HEK293 (cell line): ENCODE data around the gene ZNF335.

Source experiments
- CTCF ChIA-PET: fragments of 350-600 bp; formaldehyde crosslinking; extraction: SDS; loops from one replicate; lab custom pipeline; 2021; ENCODE audit warnings: antibody characterized with exemption; lab: Yijun Ruan, JAX
- POLR2A ChIA-PET: fragments of 300-600 bp; formaldehyde crosslinking; extraction: SDS; loops from one replicate; lab custom pipeline; 2020; ENCODE audit warnings: antibody characterized with exemption, inconsistent platforms; lab: Yijun Ruan, JAX
- H3K27ac ChIP-seq: fragments of 200-500 bp; sonication (Bioruptor generic); 2 replicates; pipeline ENCODE4 v1.5.1; 2014; ENCODE audit warnings: low read depth, low read length, control low read depth, inconsistent platforms; ENCODE audit errors: extremely low read depth
- H3K36me3 ChIP-seq, 2 experiments: fragments of 200-500 bp in 1 of 2; sonication (Bioruptor generic) in 1 of 2; 1 replicate in 1 of 2; 2 replicates in 1 of 2; pipeline ENCODE4 v1.5.1; 2014 to 2017; ENCODE audit warnings: inconsistent platforms in 2 of 2, low read length in 2 of 2; ENCODE audit not compliant: control insufficient read depth in 2 of 2, insufficient read depth in 1 of 2
- H3K4me1 ChIP-seq: fragments of 200-500 bp; sonication (Bioruptor generic); 2 replicates; pipeline ENCODE4 v1.5.1; 2014; ENCODE audit warnings: mild to moderate bottlenecking, low read length, inconsistent platforms; ENCODE audit not compliant: control insufficient read depth, insufficient read depth
- H3K4me3 ChIP-seq: 2 replicates; pipeline ENCODE4 v1.5.1; 2011; ENCODE audit warnings: low read depth, mild to moderate bottlenecking, control low read depth, low read length, moderate library complexity
- H3K9me3 ChIP-seq: fragments of 200-500 bp; sonication (Bioruptor generic); 2 replicates; pipeline ENCODE4 v1.5.1; 2014; ENCODE audit warnings: low read depth, low read length, inconsistent platforms; ENCODE audit not compliant: control insufficient read depth, insufficient read depth
- ELK4 ChIP-seq: IDR thresholded peaks from 2 replicates; pipeline ENCODE4 v1.6.1; 2011; ENCODE audit warnings: mild to moderate bottlenecking, low read depth, low read length, borderline replicate concordance
- KLF7 ChIP-seq: fragments of 450-650 bp; formaldehyde crosslinking; IDR thresholded peaks from 2 replicates; pipeline ENCODE4 v1.5.1; 2016; ENCODE audit warnings: missing biosample characterization, missing genetic modification characterization, borderline replicate concordance
- PRDM10 ChIP-seq: fragments of 450-650 bp; formaldehyde crosslinking; IDR thresholded peaks from 2 replicates; pipeline ENCODE4 v1.5.1; 2016; ENCODE audit warnings: missing biosample characterization, missing genetic modification characterization
- SP7 ChIP-seq: fragments of 450-650 bp; formaldehyde crosslinking; IDR thresholded peaks from 2 replicates; pipeline ENCODE4 v1.5.1; 2016; ENCODE audit warnings: missing biosample characterization, missing genetic modification characterization
- TSHZ1 ChIP-seq: fragments of 450-650 bp; formaldehyde crosslinking; IDR thresholded peaks from 2 replicates; pipeline ENCODE4 v1.5.1; 2016; ENCODE audit warnings: missing biosample characterization, missing genetic modification characterization, borderline replicate concordance
- YY1 ChIP-seq: fragments of 450-650 bp; formaldehyde crosslinking; IDR thresholded peaks from 2 replicates; pipeline ENCODE4 v1.5.1; 2018; ENCODE audit warnings: missing biosample characterization, missing genetic modification characterization
- ZBTB1 ChIP-seq: fragments of 450-650 bp; formaldehyde crosslinking; IDR thresholded peaks from 2 replicates; pipeline ENCODE4 v1.5.1; 2016; ENCODE audit warnings: missing biosample characterization, missing genetic modification characterization
- ZBTB17 ChIP-seq: fragments of 450-650 bp; formaldehyde crosslinking; IDR thresholded peaks from 2 replicates; pipeline ENCODE4 v1.5.1; 2016; ENCODE audit warnings: missing biosample characterization, missing genetic modification characterization
- ZIC2 ChIP-seq: fragments of 450-650 bp; formaldehyde crosslinking; IDR thresholded peaks from 2 replicates; pipeline ENCODE4 v1.5.1; 2016; ENCODE audit warnings: missing biosample characterization, missing genetic modification characterization
- ZNF138 ChIP-seq: fragments of 450-650 bp; formaldehyde crosslinking; IDR thresholded peaks from 2 replicates; pipeline ENCODE4 v1.5.1; 2016; ENCODE audit warnings: missing biosample characterization, missing genetic modification characterization, borderline replicate concordance
- ZNF174 ChIP-seq: fragments of 450-650 bp; formaldehyde crosslinking; IDR thresholded peaks from 2 replicates; pipeline ENCODE4 v1.5.0; 2017; ENCODE audit warnings: missing biosample characterization, mild to moderate bottlenecking, missing genetic modification characterization
- ZNF202 ChIP-seq: fragments of 450-650 bp; formaldehyde crosslinking; IDR thresholded peaks from 2 replicates; pipeline ENCODE4 v1.5.1; 2016; ENCODE audit warnings: missing biosample characterization, missing genetic modification characterization, borderline replicate concordance
- ZNF274 ChIP-seq, 2 experiments: fragments of 200-500 bp in 1 of 2; fragments of 450-650 bp in 1 of 2; sonication (Bioruptor generic) in 1 of 2; formaldehyde crosslinking in 1 of 2; IDR thresholded peaks; 2 replicates each; pipeline versions ENCODE4 v1.5.1 to v1.6.1; 2014 to 2016; ENCODE audit warnings: borderline replicate concordance in 1 of 2, inconsistent platforms in 1 of 2, low read length in 1 of 2, missing biosample characterization in 1 of 2, missing genetic modification characterization in 1 of 2
- ZNF341 ChIP-seq: fragments of 450-650 bp; formaldehyde crosslinking; IDR thresholded peaks from 2 replicates; pipeline ENCODE4; 2016; ENCODE audit warnings: low read depth, missing biosample characterization, missing genetic modification characterization
- ZNF394 ChIP-seq: fragments of 450-650 bp; formaldehyde crosslinking; IDR thresholded peaks from 2 replicates; pipeline ENCODE4 v1.5.1; 2016; ENCODE audit warnings: missing biosample characterization, missing genetic modification characterization, mild to moderate bottlenecking, moderate library complexity, borderline replicate concordance
- ZNF521 ChIP-seq: fragments of 450-650 bp; formaldehyde crosslinking; IDR thresholded peaks from 2 replicates; pipeline ENCODE4 v1.5.1; 2017; ENCODE audit warnings: missing biosample characterization, mild to moderate bottlenecking, missing genetic modification characterization
- ZNF555 ChIP-seq: fragments of 450-650 bp; formaldehyde crosslinking; conservative IDR thresholded peaks from 2 replicates; pipeline ENCODE4 v1.5.1; 2017; ENCODE audit warnings: missing biosample characterization, mild to moderate bottlenecking, missing genetic modification characterization, inconsistent platforms
- ZNF777 ChIP-seq: fragments of 450-650 bp; formaldehyde crosslinking; IDR thresholded peaks from 2 replicates; pipeline ENCODE4 v1.5.1; 2017; ENCODE audit warnings: missing biosample characterization, missing genetic modification characterization, borderline replicate concordance
- ZNF791 ChIP-seq: fragments of 450-650 bp; formaldehyde crosslinking; IDR thresholded peaks from 2 replicates; pipeline ENCODE4 v1.5.1; 2016; ENCODE audit warnings: missing biosample characterization, missing genetic modification characterization
- TF ChIP-seq, protein P1 (sequence below): fragments of 450-650 bp; formaldehyde crosslinking; IDR thresholded peaks from 2 replicates; pipeline ENCODE4 v1.5.1; 2016; ENCODE audit warnings: missing biosample characterization, missing genetic modification characterization
- TF ChIP-seq, protein P2 (sequence below): fragments of 450-650 bp; formaldehyde crosslinking; IDR thresholded peaks from 2 replicates; pipeline ENCODE4 v1.5.1; 2016; ENCODE audit warnings: missing biosample characterization, missing genetic modification characterization

The ZNF335 gene

DNA sequence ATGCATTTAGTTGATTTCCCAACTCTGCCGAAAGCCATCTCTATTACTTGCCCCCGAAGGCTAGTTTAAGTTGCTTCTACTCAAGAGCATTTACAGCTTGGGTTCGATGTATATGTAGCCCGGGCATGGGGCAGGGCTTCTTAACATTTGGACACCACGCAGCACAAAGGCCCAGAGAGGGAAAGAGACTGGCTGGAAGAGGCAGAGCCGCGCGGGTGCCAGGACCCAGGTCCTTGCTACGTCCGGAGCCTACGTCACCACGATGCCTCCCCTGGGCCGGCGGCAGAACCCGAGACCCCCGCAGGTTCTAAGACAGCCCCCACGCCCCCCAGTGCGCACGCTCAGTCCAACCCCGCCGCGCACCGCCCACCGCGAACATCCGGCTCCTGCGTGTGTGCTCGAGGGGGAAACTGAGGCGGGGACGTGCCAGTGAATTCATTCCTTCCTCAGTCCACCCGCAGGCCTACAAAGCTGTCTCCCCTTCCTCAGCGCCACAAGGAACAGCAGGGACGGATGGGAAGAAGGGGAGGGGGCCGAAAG is 37.9 kb downstream of the ZNF335 start (continued):
- TF ChIP-seq ELK4 (no peak; the same call in 1 of the 2 replicates), KLF7 (tag by site-specific recombination) (no peak), ZNF777 (tag by site-specific recombination) (peak; percentile 52; the same call in 1 of the 2 replicates), TSHZ1 (no peak), ZNF555 (no peak), ZBTB1 (tag by site-specific recombination) (no peak)

- ChIA-PET CTCF (interaction anchor here (0.6 to 3.3 kb wide), 8 partner anchors 28 to 140 kb away, joined by 3 to 18 read pairs (median 3); no protein-coding TSS in a partner anchor), POLR2A (interaction anchor here (0.5 to 3.4 kb wide), 25 partner anchors 8 to 1094 kb away, joined by 3 to 28 read pairs (median 7); partner anchors contain the start of genes ACOT8, CTSA, NEURL2 and UBE2C)
- Histone ChIP-seq H3K4me3 (peak overlapping the region; percentile 96), H3K27ac (peak overlapping the region; percentile 98), H3K4me1 (peaks cover 9% of the 10 kb centered on the region), H3K9me3 (no peaks in the 10 kb centered on the region), H3K36me3 (peaks cover 0 to 9% of the 10 kb centered on the region in 2 experiments; a peak in 1 of 3 replicates)
- TF ChIP-seq ZNF274 (IDR thresholded peaks at IDR 0.05; ENCODE audit: low read length) (no peak), ZNF274 (tag by site-specific recombination; IDR thresholded peaks at IDR 0.05; ENCODE audit: borderline replicate concordance) (no peak), ZNF174 (tag by site-specific recombination) (no peak), ZIC2 (tag by site-specific recombination) (peak; percentile 82), ZNF138 (no peak), ZBTB17 (tag by site-specific recombination) (peak; percentile 58), ZNF791 (no peak), ZNF202 (tag by site-specific recombination) (no peak), YY1 (tag by site-specific recombination) (no peak), ZNF341 (tag by site-specific recombination) (no peak), ZNF394 (tag by site-specific recombination) (peak; percentile 30; the same call in 1 of the 2 replicates), ZNF521 (tag by site-specific recombination) (no peak), SP7 (tag by site-specific recombination) (no peak), PRDM10 (tag by site-specific recombination) (peak; percentile 76)
- TF ChIP-seq, protein P1, sequence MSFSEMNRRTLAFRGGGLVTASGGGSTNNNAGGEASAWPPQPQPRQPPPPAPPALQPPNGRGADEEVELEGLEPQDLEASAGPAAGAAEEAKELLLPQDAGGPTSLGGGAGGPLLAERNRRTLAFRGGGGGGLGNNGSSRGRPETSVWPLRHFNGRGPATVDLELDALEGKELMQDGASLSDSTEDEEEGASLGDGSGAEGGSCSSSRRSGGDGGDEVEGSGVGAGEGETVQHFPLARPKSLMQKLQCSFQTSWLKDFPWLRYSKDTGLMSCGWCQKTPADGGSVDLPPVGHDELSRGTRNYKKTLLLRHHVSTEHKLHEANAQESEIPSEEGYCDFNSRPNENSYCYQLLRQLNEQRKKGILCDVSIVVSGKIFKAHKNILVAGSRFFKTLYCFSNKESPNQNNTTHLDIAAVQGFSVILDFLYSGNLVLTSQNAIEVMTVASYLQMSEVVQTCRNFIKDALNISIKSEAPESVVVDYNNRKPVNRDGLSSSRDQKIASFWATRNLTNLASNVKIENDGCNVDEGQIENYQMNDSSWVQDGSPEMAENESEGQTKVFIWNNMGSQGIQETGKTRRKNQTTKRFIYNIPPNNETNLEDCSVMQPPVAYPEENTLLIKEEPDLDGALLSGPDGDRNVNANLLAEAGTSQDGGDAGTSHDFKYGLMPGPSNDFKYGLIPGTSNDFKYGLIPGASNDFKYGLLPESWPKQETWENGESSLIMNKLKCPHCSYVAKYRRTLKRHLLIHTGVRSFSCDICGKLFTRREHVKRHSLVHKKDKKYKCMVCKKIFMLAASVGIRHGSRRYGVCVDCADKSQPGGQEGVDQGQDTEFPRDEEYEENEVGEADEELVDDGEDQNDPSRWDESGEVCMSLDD, result no peak
- TF ChIP-seq, protein P2, sequence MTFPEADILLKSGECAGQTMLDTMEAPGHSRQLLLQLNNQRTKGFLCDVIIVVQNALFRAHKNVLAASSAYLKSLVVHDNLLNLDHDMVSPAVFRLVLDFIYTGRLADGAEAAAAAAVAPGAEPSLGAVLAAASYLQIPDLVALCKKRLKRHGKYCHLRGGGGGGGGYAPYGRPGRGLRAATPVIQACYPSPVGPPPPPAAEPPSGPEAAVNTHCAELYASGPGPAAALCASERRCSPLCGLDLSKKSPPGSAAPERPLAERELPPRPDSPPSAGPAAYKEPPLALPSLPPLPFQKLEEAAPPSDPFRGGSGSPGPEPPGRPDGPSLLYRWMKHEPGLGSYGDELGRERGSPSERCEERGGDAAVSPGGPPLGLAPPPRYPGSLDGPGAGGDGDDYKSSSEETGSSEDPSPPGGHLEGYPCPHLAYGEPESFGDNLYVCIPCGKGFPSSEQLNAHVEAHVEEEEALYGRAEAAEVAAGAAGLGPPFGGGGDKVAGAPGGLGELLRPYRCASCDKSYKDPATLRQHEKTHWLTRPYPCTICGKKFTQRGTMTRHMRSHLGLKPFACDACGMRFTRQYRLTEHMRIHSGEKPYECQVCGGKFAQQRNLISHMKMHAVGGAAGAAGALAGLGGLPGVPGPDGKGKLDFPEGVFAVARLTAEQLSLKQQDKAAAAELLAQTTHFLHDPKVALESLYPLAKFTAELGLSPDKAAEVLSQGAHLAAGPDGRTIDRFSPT (tag by site-specific recombination), result no peak
These were observed 38.5 kb downstream of the ZNF335 start for GRCh38 chr20:45933266-45934045.
